GM18508 (cell line): Measurements from ENCODE around the gene CPSF2.

ENCODE experiments used
- ATAC-seq: cut with Tn5 transposase; IDR thresholded peaks from one replicate; pipeline ENCODE4 v1.9.1; 2021; ENCODE audit warnings: moderate number of reproducible peaks; ENCODE audit not compliant: insufficient read depth, unreplicated experiment

The CPSF2 gene

DNA sequence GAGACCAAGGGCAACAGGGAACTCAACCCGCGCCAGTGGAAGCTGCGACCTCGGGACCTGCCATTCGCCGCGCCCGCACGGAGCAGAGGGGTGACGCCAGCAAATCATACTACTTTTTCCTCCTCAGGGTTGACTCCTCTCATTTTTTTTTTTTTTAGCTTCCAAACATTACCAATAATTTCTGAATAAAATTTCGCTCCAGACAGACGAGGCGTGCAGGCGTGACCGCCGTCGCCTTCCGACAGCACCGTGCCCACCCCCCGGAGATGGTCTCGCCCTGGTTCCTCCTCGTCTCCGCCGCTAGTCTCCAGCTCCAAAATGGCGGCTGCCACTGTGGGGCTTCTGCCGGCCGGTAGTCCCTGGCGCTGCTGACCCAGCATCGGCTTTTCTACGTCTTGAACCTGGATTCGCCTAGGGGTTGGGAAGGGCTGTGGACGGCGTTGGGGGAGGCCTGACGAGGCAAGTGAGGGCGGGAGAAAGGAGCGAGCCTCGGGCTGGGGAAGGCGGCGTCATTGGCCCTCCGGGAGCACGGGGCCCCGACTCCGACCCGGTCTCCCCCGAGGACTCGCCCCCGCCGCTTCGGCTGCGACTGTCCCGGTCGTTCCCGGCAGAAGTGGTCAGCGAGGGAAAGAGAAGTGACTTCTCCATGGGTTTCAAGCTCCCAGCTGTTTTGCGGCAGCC is at the start of gene CPSF2, which contains the start of gene NDUFB1:
Gene CPSF2 (plus strand): TSS at position 300 of the 681 bp plus-strand sequence. CDS start 9,016 bp downstream, outside the sequence.
Gene NDUFB1 (minus strand): TSS at position 37 of the 681 bp plus-strand sequence. CDS start 4,069 bp downstream, outside the sequence.
- peak; percentile 52 for ATAC-seq

DNA sequence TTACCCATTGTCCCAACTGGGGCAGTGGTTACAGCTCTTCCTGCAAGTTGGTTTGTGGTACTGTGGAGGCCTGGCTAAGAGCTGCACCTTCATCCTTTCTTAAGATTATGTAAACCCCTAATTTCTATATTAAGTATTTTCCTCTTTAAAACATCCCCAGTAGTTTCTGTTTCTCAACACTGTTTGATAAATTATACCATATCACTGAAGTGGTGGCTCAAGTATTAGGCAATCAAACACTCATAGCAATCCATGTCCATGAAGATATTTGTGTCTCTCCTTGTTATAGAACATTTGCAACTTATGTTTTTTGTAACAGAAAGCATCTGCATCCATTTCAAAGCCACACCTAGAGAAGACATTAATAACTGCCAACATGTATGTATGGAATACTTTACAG is 47.2 kb upstream of the CPSF2 start:
- ATAC-seq, result no peak

GRCh38 chr14:92088494-92088893 is 33.3 kb upstream of the CPSF2 start:
- no peak for ATAC-seq

- no peak for ATAC-seq
Observed at GRCh38 chr14:92093320-92093719, 28.4 kb upstream of the CPSF2 start.

DNA sequence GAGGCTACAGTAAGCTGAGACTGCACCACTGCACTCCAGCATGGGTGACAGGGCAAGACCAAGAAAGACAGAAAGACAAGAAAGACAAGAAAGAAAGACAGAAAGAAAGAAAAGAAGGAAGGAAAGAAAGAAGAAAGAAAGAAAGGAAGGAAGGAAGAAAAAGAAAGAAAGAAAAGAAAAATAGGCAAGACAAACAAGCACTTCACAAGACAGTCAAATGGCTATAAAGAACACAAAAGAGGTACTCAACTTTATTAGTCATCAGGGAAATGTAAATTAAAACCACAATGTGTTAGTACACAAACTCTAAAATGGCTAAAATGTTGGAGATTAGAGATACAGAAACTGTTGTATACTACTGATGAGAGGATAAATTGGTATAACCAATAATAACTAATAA is 22.0 kb upstream of the CPSF2 start:
- no peak for ATAC-seq

- no peak for ATAC-seq
Observed at GRCh38 chr14:92103363-92103989, 18.3 kb upstream of the CPSF2 start.

GRCh38 chr14:92105073-92105892 is 16.5 kb upstream of the CPSF2 start:
- ATAC-seq, result no peak

DNA sequence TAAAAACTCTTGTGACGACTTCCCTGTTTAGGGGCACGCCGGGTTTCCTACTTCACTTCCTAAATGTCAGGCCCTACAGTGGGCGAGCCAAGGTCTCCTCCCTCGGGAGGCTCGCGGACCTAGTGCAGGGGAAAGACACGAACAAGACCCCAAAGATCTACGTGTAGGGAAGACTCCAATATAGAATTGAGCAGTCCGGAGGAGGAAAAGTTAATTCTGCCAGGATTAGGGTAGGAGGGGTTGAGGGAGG is 16.0 kb upstream of the CPSF2 start:
- no peak for ATAC-seq

GRCh38 chr14:92106143-92106926 is 15.4 kb upstream of the CPSF2 start, which contains the start of gene ATXN3:
TSS of gene ATXN3 (minus strand) at chr14:92106582. CDS start at chr14:92106552, 30 bp downstream.
- ATAC-seq, result peak; percentile 62

DNA sequence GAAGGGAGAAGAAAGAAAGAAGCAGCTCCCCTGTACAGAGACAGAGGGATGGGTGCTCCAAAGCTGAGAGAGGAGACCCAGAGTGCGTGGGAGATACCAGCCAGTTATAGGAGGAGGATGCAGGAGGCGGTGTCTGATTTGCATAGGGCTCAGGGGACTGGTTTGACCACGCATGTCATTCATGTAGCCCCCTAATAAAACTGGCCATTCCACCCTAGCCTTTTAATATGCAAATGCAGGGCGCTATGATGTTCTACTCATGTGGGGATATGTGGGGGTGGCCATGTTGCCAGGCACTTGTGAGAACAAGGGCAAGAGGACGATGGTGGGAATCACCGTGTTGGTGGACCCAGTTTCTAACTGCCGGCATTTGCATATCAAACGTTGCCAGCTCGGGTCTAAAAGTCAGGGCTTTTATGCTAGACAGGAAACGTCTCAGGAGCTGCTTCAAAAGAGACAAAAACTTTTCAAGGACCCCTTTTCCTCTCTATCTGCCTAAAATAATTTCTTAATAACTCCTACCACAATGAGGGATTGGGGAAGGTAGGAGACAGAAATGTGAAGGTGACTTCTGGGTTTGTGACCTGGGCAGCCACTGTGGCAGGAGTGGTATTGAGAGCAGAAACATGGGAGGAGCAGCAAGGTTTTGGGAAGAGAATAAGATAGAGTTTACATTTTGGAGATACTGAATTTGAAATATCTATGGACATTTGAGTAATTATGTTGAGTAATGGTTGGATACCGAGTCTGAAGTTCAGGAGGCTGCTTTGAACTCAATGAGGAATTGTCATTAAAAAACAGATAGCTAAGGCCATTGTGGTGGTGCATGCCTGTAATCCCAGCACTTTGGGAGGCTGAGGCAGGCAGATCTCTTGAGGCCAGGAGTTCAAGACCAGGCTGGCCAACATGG is 13.2 kb upstream of the CPSF2 start:
- no peak for ATAC-seq

- ATAC-seq, result no peak
Observed at GRCh38 chr14:92109490-92109889, 12.3 kb upstream of the CPSF2 start.

DNA sequence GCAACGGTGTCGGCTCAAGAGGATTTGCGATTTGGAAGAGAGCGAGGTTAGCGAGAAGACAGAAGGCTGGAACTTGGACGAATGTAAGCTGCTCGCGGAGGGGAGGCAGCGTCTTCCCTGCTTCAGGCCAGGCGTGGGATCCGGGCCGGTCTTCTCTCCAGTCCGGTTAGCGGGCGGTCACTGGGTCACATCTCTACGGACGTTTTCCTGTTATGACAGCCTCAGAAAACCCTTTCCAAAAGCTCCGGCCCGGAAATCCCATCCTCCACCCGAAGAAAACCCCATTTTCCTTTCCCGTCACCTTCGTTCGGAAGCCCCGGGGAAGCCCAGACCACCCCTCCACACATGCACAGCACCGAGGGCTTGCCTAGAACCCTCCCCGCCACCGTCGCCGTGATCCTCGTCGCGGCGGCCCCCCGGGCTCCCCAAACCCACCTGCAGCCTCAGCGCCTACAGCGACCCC is 531 bp upstream of the CPSF2 start:
- ATAC-seq, result no peak

GRCh38 chr14:92122351-92122677 is 545 bp downstream of the CPSF2 start:
- no peak for ATAC-seq

GRCh38 chr14:92122761-92123160 is 992 bp downstream of the CPSF2 start:
- ATAC-seq, result no peak

GRCh38 chr14:92134456-92134855 is 12.7 kb downstream of the CPSF2 start:
- ATAC-seq, result no peak

DNA sequence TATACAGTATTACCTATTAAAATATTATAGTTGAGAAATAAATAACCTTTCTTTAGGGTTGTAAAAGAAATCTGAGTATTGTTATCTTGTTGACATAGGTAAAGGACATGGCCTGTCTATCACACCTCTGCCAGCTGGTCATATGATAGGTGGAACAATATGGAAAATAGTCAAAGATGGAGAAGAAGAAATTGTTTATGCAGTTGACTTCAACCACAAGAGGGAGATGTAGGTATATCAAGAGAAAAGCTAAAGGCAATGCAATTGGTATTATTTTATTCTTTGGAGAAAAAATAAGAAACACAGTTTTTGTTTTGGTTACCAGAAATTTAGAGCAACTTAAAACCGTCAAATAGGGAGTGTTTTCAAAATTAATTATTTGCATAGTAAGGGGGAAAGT is 13.5 kb downstream of the CPSF2 start:
- no peak for ATAC-seq

DNA sequence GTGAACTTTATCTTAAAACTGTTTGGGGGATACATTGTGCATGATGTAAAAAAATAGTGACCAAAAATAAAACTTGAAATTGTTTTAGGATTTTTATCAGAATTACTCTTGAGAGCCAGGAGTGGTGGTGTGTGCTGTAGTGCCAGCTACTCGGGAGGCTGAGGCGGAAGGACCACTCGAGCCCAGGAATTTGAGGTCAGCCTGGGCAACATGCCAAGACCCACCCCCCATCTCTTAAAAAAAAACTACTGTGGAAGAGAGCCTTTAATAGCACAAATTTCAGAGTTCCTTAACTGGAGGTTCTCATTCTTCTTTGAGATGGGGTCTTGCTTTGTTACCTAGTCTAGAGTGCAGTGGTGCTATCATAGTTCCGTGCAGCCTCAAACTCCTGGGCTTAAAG is 21.5 kb downstream of the CPSF2 start:
- no peak for ATAC-seq

DNA sequence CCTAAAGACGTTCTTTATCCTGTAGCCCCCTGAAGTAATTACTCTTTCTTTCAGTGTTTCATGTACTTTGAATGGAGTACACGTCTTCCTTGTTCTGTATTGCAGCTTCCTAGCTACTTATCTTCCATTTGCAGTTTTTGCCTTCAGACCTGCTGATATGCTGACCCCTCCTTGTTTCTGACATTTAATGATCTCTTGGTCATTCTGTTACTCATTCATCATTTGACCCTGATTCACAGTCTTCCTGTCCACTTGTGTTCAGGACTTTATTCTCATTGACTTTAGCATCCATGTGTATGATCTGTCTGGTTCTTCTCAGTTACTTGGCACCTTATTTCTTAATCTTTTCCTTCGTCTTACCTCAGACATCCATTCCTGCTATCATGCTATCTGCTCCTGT is 22.2 kb downstream of the CPSF2 start:
- no peak for ATAC-seq

DNA sequence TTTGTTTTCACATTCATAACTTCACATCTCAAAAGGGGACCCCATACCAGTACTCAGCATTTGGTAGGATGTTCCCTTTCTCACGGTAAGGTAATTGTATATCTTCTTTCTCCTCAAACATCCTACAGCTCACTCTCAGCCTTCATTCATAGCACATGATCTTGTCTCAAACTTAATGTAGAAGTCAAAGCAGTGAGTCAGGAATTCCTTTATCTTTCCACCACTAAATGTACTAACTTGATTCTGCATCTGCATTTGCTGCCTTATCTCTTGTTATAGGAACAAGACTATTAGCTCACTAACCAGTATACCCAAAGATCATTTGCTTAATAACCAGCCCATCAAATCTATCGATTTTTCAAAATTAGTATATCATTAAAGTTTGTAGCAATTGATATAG is 22.9 kb downstream of the CPSF2 start:
- ATAC-seq, result no peak

DNA sequence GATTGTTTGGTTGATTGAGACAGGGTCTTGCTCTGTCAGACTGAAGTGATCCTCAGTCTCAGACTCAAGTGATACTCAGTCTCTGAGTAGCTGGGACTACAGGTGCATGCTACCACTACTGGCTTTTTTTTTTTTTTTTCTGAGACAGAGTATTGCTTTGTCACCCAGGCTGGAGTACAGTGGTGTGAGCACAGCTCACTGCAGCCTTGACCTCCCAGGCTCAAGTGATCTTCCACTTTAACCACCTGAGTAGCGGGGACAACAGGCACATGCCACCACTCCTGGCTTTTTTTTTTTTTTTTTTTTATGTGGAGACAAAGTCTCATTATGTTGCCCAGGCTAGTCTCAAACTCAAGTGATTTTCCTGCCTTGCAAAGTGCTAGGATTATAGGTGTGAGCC is 31.8 kb downstream of the CPSF2 start:
- ATAC-seq, result no peak
